Tibial nerve (tissue), 3 donors: Measurements from ENCODE around the gene ITSN2.

Source experiments
- CTCF ChIP-seq, 5 experiments: fragments of 200-600 bp in 3 of 5; fragments of 450-650 bp in 2 of 5; sonication (generic) in 3 of 5; IDR thresholded peaks; one replicate each; pipeline ENCODE4 v1.5.1; 2016 to 2019; ENCODE audit warnings: antibody characterized with exemption in 5 of 5, mild to moderate bottlenecking in 3 of 5, moderate library complexity in 2 of 5
- POLR2A ChIP-seq, 2 donors: fragments of 450-650 bp; IDR thresholded peaks; one replicate each; pipeline ENCODE4 v1.6.1; 2017; ENCODE audit warnings: antibody characterized with exemption in 2 of 2, mild to moderate bottlenecking in 2 of 2, moderate library complexity in 2 of 2

DNA sequence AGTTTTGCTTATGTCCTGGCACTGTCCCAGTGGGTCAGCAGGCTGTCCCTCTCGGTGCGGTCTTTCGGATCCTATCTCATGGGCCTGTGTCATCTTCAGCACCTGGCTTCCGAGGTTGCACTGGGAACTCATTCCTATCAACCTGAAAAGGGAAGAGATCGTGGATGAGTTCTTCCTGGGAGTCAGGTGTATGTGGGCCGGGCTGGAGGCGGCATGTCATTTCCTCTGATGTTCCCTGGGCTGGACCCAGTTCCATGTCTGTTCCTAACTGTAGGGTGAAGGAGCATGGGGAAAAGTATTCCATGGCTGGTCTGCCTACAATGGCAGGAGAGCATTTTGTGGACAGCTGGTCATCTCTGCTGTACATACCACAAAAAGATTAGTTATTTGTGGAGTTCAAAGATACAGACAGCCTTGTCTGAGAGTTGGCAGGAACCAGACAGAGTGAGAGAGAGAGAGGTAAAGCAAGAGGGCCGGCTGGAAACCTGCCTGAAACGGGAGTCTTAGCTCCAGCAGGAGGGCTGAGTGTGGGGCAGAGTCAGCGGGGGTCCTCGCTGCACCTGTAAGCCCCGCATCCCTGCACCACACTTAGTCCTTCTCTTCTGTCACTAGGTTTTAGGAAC is 160.3 kb downstream of the ITSN2 start:
- no peak for TF ChIP-seq CTCF (IDR thresholded peaks at IDR 0.05)
- TF ChIP-seq POLR2A (IDR thresholded peaks at IDR 0.05), result no peak
